Measurements from ENCODE around the gene MYO1E.
A peak's percentile ranks its signal among the peaks of the same experiment; 100 is the strongest.
"Not testable (repeated sequence)": the region's sequence is repeated elsewhere in the genome, so short reads cannot be mapped to it uniquely, and the experiment has no call there.

MYO1E gene

DNA sequence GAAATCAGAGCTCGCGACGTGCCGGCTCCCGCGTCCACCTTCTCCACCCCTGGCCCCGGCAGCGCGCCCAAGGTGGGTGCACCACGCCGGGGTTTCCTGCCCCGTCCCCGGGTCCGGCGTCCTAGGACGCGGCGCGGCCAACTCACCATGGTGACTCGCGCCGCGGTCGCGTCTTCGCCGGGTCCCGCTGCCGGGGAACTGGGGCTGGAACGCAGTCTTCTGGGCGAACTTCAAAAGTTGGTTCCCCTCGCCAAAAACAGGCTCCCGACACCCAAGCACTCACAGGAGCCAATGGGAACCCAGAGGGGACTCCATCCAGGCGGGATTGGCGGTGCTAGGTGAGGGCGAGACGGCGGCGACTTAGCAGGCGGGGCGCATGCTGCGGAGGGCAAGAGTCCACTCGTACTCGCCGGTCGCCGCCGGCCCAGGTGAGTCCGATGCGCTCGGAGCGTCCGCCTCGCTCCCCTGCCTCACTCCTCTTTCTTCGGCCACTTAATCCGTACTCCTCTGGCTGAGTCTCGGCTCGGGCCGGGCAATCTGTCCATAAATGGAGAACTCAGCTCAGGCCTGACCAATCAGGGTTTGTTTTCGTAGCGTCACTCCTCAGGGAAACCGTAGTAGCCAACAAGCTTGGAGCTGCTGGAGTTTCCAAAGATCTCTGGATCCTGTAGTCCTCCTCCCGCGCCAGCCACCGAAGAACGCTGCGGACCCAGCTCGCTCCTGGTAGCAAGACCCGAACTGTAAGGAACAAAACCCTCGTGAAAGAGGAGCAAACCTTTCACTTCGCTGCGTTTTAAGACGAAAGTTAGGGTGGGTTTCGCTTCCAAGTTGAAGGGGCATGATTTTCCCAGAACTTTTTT is at the start of gene MYO1E:
MYO1E (minus strand) TSS at position 520 of the 860 bp plus-strand sequence; CDS start at position 149, 371 bp downstream.
- DNase-seq (ENCODE audit: low spot score) = peak; percentile 18

- no peak for DNase-seq (ENCODE audit: low spot score)
Observed at GRCh38 chr15:59420986-59421618, 48.4 kb upstream of the MYO1E start.

DNA sequence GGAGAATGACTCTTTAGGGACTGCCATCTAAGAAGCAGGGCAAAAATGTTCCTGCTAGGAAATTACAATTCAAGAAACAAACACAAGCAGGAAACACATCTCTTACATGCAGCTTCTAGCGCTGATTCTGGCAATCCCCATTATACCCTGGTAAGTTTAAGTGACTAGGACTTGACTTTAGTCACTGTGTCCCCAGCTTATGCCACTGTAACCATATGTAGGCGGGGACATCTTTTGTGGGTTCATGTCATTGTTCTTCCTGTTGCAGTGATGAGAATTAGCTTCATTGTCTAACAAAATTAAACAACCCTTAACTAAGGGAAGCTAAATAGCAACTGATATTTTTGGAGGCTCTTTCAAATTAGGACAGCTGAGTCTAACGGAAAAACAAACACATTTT is 47.4 kb upstream of the MYO1E start:
- DNase-seq (ENCODE audit: low spot score) = no peak

DNA sequence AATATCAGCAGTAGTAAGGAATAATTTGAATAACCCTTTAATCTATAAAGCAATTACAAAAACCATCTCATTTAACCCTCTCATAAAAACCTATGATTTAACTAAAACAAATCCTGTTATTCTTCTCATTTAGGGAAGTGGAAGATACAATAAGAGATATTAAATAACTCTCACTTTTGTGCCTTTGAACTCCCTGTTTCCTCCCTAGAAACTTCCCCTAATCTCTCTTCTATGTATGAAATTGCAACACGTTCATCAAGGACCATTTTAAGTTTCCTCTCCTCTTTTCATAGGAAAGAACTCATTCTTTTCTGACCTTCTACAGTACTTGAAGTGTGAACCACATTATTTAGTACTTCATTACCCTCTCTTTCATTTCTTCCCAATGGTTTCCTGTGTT is 46.5 kb upstream of the MYO1E start:
- DNase-seq (ENCODE audit: low spot score) = no peak

GRCh38 chr15:59416816-59417215 is 44.1 kb upstream of the MYO1E start:
- DNase-seq (ENCODE audit: low spot score) = no peak

GRCh38 chr15:59413577-59413976 is 40.9 kb upstream of the MYO1E start:
- DNase-seq (ENCODE audit: low spot score) = no peak

- DNase-seq (ENCODE audit: low spot score) = no peak
Observed at GRCh38 chr15:59410391-59410896, 37.8 kb upstream of the MYO1E start.

- no peak for DNase-seq (ENCODE audit: low spot score)
Observed at GRCh38 chr15:59407946-59408345, 35.3 kb upstream of the MYO1E start.

- DNase-seq (ENCODE audit: low spot score) = no peak
Observed at GRCh38 chr15:59406446-59406845, 33.8 kb upstream of the MYO1E start.

- no peak for DNase-seq (ENCODE audit: low spot score)
Observed at GRCh38 chr15:59405079-59405478, 32.4 kb upstream of the MYO1E start.

DNA sequence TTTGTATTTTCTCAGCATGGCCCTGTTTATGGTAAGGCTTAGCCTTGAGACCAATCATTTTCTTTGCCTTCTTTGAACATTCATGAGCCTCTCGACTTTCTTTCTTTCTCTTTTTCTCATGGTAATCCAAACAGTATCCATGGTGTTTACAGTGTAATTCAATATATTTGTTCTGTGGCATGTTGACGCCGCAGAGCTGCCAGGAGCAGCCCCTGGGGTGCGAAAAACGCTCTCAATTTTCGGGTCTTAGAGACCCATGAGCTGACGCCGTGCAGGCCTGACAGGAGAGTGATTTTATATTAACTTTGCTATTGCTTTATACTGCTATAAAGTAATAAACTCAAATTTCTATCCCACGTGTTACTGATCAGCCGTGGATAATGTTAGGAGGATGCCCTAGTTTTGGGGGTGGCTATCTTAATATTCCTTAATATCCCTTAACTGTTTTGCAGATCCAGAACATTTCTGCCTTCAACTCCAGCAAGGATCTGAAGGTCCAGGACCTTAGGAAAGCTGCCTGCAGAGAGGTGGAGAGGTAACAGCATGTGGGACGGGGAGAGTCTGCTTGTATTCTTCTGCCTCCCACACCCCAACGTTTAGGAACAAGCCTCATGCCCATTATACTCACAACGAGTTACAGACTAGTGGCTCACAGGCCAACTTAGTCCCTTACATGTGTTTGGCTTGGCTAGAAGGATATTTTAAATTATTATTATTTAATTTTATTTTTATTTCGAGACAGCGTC is 29.3 kb upstream of the MYO1E start:
- no peak for DNase-seq (ENCODE audit: low spot score)

DNA sequence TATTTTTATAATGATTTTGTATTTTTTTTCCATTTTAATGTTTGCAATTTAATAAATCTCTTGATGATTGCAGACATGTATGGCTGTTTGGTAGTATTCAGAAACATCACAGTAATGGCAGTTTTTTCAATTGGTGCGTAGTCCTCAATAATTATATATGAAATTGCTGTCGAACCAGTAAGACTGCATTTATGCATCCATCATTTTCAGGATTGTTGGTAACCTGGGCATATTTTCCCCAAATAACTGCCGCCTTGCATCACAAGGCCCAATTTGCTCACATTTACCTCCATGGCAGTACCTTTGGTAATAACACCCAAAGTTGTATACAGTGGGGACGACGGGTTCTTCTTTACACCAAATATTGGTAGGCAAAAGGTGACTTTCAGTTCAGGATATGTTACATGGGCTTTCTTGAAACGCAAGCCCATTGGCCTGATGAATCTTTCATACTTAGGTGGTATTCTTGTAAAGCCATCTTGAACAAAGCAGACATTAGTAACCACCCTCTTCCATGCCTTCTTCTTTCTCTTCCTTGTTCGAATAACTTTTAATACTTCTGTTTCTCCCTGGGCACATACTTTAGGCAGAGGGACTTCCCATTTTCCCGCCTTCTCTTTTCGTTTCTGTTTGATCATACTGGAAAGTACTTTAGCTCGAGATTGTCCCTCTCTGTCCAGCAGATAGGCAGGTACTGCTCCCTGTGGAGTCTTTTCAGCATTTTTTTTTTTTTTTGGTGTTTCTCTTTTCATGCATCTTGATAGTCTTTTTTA is 28.6 kb upstream of the MYO1E start:
- not testable (repeated sequence) for DNase-seq (ENCODE audit: low spot score)

GRCh38 chr15:59400103-59400813 is 27.6 kb upstream of the MYO1E start:
- DNase-seq (ENCODE audit: low spot score) = no peak

DNA sequence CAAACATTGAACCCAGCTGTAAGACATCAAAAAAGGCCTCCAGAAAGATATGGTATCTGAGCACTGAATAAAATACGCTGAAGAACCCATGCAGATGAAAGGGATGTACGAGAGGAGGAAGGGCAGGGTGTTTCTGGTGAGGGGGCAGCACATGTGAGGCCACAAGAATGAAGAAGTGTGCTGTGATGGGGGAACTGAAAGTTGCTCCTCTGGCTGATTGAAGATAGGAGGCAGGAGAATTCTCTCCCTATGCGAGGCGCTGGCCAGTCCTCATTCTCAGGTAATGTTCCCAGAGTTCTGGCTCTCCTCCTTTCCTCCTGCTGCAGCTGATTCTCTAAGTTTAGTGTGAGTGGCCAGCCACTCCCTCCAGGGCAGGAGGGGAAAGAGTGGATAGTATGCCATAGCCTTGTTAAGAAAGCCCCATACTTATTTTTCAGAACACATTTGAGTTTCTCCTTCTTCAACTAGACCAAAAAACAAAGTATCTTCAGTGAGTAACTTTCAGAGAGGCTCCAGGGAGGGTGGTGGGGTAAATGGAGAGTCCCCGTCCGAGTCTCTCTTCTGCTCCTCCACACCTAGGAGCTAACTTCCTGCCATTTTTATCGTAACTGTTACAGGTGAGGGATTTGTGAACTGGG is 26.9 kb upstream of the MYO1E start:
- DNase-seq (ENCODE audit: low spot score) = no peak

- DNase-seq (ENCODE audit: low spot score) = no peak
Observed at GRCh38 chr15:59398220-59398619, 25.5 kb upstream of the MYO1E start.

- DNase-seq (ENCODE audit: low spot score) = no peak
Observed at GRCh38 chr15:59396679-59397078, 24.0 kb upstream of the MYO1E start.

DNA sequence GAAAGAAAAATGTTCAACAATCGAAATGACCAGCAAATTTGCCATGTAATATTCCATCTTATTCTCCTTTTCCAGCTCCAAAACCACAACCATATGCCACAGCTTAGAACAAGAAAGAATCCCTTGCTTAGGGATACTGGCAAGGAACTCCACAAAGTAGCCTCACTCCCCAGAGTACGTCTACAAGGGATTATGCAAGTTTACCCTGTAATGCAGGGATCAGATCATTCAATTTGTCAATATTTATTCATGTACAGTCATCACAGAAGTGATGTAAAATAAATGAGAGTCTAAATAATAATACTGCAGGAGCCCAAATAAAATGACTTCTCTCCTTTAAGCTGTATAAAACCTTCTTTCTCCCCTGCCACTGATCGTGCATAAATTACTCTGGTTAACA is 23.5 kb upstream of the MYO1E start:
- DNase-seq (ENCODE audit: low spot score) = no peak

- DNase-seq (ENCODE audit: low spot score) = no peak
Observed at GRCh38 chr15:59394166-59394661, 21.5 kb upstream of the MYO1E start.

GRCh38 chr15:59392299-59392698 is 19.6 kb upstream of the MYO1E start:
- no peak for DNase-seq (ENCODE audit: low spot score)

DNA sequence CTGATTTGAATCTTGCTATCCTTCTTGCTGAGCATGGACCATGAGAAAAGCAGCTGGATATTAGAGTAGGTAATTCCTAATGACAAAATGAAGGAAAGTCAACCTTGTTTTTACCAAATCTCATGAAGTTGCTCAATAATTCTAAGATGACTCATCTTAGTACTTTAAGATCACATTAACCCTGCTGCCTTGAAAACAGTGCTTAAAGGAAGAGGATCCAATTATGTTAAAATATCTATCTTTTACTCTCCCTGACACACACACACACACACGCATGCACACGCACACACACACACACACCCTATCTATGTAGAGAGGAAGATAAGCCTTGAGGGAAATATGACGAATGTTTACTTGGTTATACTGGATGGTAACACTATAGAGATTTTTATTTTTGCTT is 16.0 kb upstream of the MYO1E start:
- DNase-seq (ENCODE audit: low spot score) = no peak
